H1 (cell line): ENCODE measurements around the gene OGN. TPM values are rescaled to one million over a fixed set of nuclear protein-coding genes. Genes with fewer than 3 reads are reported as not detected.

Experiments used
- CTCF ChIA-PET: fragments of 300-600 bp; sonication (Branson Sonifier 250); formaldehyde crosslinking; loops from one replicate; lab custom pipeline; 2021; ENCODE audit not compliant: partially characterized antibody; lab: Charles Lee
- POLR2A ChIA-PET: fragments of 300-600 bp; sonication (Branson Sonifier 250); formaldehyde crosslinking; loops from one replicate; lab custom pipeline; 2021; ENCODE audit warnings: inconsistent platforms; ENCODE audit not compliant: partially characterized antibody; lab: Charles Lee
- DNase-seq, 2 experiments: peaks; one replicate each; pipeline versions ENCODE4 v3.0.0 to v3.0.0-alpha.2; 2010 to 2022; ENCODE audit warnings: low spot score in 2 of 2, low read depth in 1 of 2, mixed read lengths in 1 of 2
- FAIRE-seq: peaks from 2 replicates; lab custom pipeline; 2011; peaks lifted over from hg19 to GRCh38; lab: Jason Lieb, UNC
- H2AFZ ChIP-seq: 2 replicates; pipeline ENCODE4 v1.8.1; 2012; ENCODE audit warnings: low read length, inconsistent platforms
- H2AK5ac ChIP-seq: 2 replicates; pipeline ENCODE4 v1.6.1; 2013; ENCODE audit warnings: low read depth, low read length
- H2BK120ac ChIP-seq: replicated peaks from 2 replicates; pipeline ENCODE3; 2013; ENCODE audit warnings: low read depth, low read length, inconsistent platforms
- H2BK12ac ChIP-seq: 2 replicates; pipeline ENCODE4 v1.6.1; 2013; ENCODE audit warnings: low read depth, low read length
- H2BK15ac ChIP-seq: 2 replicates; pipeline ENCODE4 v1.6.1; 2013; ENCODE audit warnings: low read length
- H2BK20ac ChIP-seq: 2 replicates; pipeline ENCODE4 v1.6.1; 2013; ENCODE audit warnings: low read length
- H2BK5ac ChIP-seq: 2 replicates; pipeline ENCODE4 v1.6.1; 2013; ENCODE audit warnings: low read depth, low read length
- H3K14ac ChIP-seq: 2 replicates; pipeline ENCODE4 v1.6.1; 2013; ENCODE audit warnings: inconsistent platforms; ENCODE audit not compliant: insufficient read length
- H3K18ac ChIP-seq: 2 replicates; pipeline ENCODE4 v1.6.1; 2013; ENCODE audit warnings: low read length; ENCODE audit errors: extremely low read depth
- H3K23ac ChIP-seq: 2 replicates; pipeline ENCODE4 v1.6.1; 2013; ENCODE audit warnings: inconsistent platforms; ENCODE audit not compliant: insufficient read length
- H3K23me2 ChIP-seq: 2 replicates; pipeline ENCODE4 v1.6.1; 2013; ENCODE audit warnings: low read depth, low read length
- H3K27ac ChIP-seq: 2 replicates; pipeline ENCODE4 v1.6.1; 2011; ENCODE audit warnings: low read depth, low read length, inconsistent platforms
- H3K27me3 ChIP-seq, 4 experiments: replicated peaks in 1 of 4; 1 replicate in 1 of 4; 2 replicates in 3 of 4; pipeline versions ENCODE4 v1.6.1 to v1.8.1; 2011 to 2013; ENCODE audit warnings: low read length in 3 of 4, mild to moderate bottlenecking in 3 of 4, inconsistent platforms in 2 of 4, mixed read lengths in 2 of 4, moderate library complexity in 1 of 4; ENCODE audit not compliant: control insufficient read depth in 3 of 4, insufficient read depth in 3 of 4; ENCODE audit errors: extremely low read depth in 1 of 4
- H3K36me3 ChIP-seq, 4 experiments: 2 replicates each; pipeline versions ENCODE4 v1.6.1 to v1.8.1; 2011 to 2013; ENCODE audit warnings: mild to moderate bottlenecking in 4 of 4, low read length in 3 of 4, moderate library complexity in 2 of 4, control low read depth in 1 of 4, inconsistent platforms in 1 of 4; ENCODE audit not compliant: insufficient read depth in 4 of 4, control insufficient read depth in 2 of 4
- H3K4ac ChIP-seq: replicated peaks from 2 replicates; pipeline ENCODE3; 2013; ENCODE audit warnings: low read length, low read depth, mixed read lengths, inconsistent platforms; ENCODE audit not compliant: insufficient read length
- H3K4me1 ChIP-seq, 4 experiments: replicated peaks in 1 of 4; 1 replicate in 1 of 4; 2 replicates in 3 of 4; pipeline versions ENCODE4 v1.6.1 to v1.8.1; 2011 to 2013; ENCODE audit warnings: low read length in 3 of 4, inconsistent platforms in 2 of 4, mixed read lengths in 1 of 4; ENCODE audit not compliant: insufficient read depth in 4 of 4, control insufficient read depth in 3 of 4
- H3K4me2 ChIP-seq, 2 experiments: 2 replicates each; pipeline versions ENCODE4 v1.6.1 to v1.8.1; 2011 to 2013; ENCODE audit warnings: low read depth in 2 of 2, low read length in 2 of 2, control low read depth in 1 of 2, inconsistent platforms in 1 of 2, mild to moderate bottlenecking in 1 of 2; ENCODE audit not compliant: insufficient read depth in 1 of 2
- H3K4me3 ChIP-seq, 4 experiments: fragments of 200-600, 300-600 bp in 1 of 4; sonication (generic), shearing (Covaris generic), sonication (Bioruptor Twin) in 1 of 4; 2 replicates each; pipeline versions ENCODE4 v1.5.1 to v1.8.1; 2011 to 2016; ENCODE audit warnings: low read length in 4 of 4, low read depth in 3 of 4, control low read depth in 2 of 4, inconsistent platforms in 2 of 4, mild to moderate bottlenecking in 2 of 4, mixed read lengths in 1 of 4, moderate library complexity in 1 of 4; ENCODE audit not compliant: insufficient read depth in 2 of 4; ENCODE audit errors: extremely low read depth in 1 of 4
- H3K56ac ChIP-seq: replicated peaks from 2 replicates; pipeline ENCODE3; 2013; ENCODE audit warnings: low read depth, mild to moderate bottlenecking, mixed read lengths, low read length, inconsistent platforms; ENCODE audit not compliant: insufficient read length
- H3K79me1 ChIP-seq: 2 replicates; pipeline ENCODE4 v1.6.1; 2013; ENCODE audit warnings: low read depth, low read length, control low read depth
- H3K79me2 ChIP-seq, 2 experiments: 2 replicates each; pipeline versions ENCODE4 v1.6.1 to v1.8.1; 2012 to 2013; ENCODE audit warnings: low read length in 2 of 2, mild to moderate bottlenecking in 2 of 2, inconsistent platforms in 1 of 2; ENCODE audit not compliant: insufficient read depth in 2 of 2, control insufficient read depth in 1 of 2
- H3K9ac ChIP-seq, 4 experiments: replicated peaks in 1 of 4; 1 replicate in 1 of 4; 2 replicates in 3 of 4; pipeline versions ENCODE4 v1.6.1 to v1.8.1; 2011 to 2013; ENCODE audit warnings: low read depth in 3 of 4, low read length in 3 of 4, control low read depth in 2 of 4, mild to moderate bottlenecking in 2 of 4, moderate library complexity in 2 of 4, inconsistent platforms in 1 of 4; ENCODE audit errors: extremely low read depth in 1 of 4
- H3K9me3 ChIP-seq, 2 experiments: 2 replicates each; pipeline versions ENCODE4 v1.6.1 to v1.8.1; 2012 to 2013; ENCODE audit warnings: mild to moderate bottlenecking in 2 of 2, moderate library complexity in 2 of 2, control low read depth in 1 of 2, inconsistent platforms in 1 of 2, low read depth in 1 of 2, low read length in 1 of 2, mixed read lengths in 1 of 2; ENCODE audit not compliant: insufficient read depth in 2 of 2
- H4K20me1 ChIP-seq, 2 experiments: replicated peaks in 1 of 2; 2 replicates each; pipeline versions ENCODE3 to v1.8.1; 2011 to 2013; ENCODE audit warnings: inconsistent platforms in 2 of 2, low read length in 2 of 2, mild to moderate bottlenecking in 1 of 2; ENCODE audit not compliant: insufficient read depth in 2 of 2, control insufficient read depth in 1 of 2
- H4K5ac ChIP-seq: 2 replicates; pipeline ENCODE4 v1.6.1; 2013; ENCODE audit warnings: low read length, low read depth, mixed read lengths, inconsistent platforms; ENCODE audit not compliant: insufficient read length
- H4K8ac ChIP-seq: 2 replicates; pipeline ENCODE4 v1.8.0; 2013; ENCODE audit warnings: mild to moderate bottlenecking, moderate library complexity, low read length, inconsistent platforms; ENCODE audit not compliant: insufficient read depth; ENCODE audit errors: extremely low read depth
- H4K91ac ChIP-seq: replicated peaks from 2 replicates; pipeline ENCODE3; 2013; ENCODE audit warnings: low read length, mixed read lengths, inconsistent platforms; ENCODE audit not compliant: insufficient read length
- EZH2 ChIP-seq: fragments of 200-600 bp; sonication (generic); IDR thresholded peaks from 2 replicates; pipeline ENCODE4 v1.7.1; 2012; ENCODE audit warnings: low read depth, mild to moderate bottlenecking, moderate library complexity, low read length, inconsistent platforms; ENCODE audit not compliant: severe bottlenecking
- KDM4A ChIP-seq: IDR thresholded peaks from one replicate; pipeline ENCODE4 v1.7.1; 2012; ENCODE audit warnings: low read depth, mild to moderate bottlenecking, moderate library complexity, low read length, inconsistent platforms; ENCODE audit not compliant: severe bottlenecking
- SRF ChIP-seq: IDR thresholded peaks from 2 replicates; pipeline ENCODE4 v1.6.1; 2011; ENCODE audit warnings: mild to moderate bottlenecking, low read depth, low read length, moderate library complexity
- TBP ChIP-seq: IDR thresholded peaks from 2 replicates; pipeline ENCODE4 v1.6.1; 2011; ENCODE audit warnings: low read depth, low read length, improper control_type of control experiment
- WGBS, 2 experiments: shearing (Covaris generic) in 1 of 2; methylation state at CpG; one replicate each; pipeline versions ENCODE4 v1.1.6 to v1.1.7; 2013 to 2015; ENCODE audit warnings: low lambda C conversion rate in 2 of 2, mixed read lengths in 2 of 2, inconsistent platforms in 1 of 2, low coverage in 1 of 2, missing lambda C conversion rate in 1 of 2; ENCODE audit not compliant: insufficient replicate concordance in 2 of 2, insufficient coverage in 1 of 2, insufficient read length in 1 of 2; ENCODE audit errors: extremely low coverage in 1 of 2, missing lambda C conversion rate in 1 of 2; 5-methylcytosine and 5-hydroxymethylcytosine counted together
- long read RNA-seq, 2 experiments: library from RNA in 1 of 2; library from capped mRNA in 1 of 2; stranded (forward); transcript quantifications; one replicate each; pipeline ENCODE4 v2.0.0, GENCODE V29; 2021; ENCODE audit warnings: inconsistent platforms in 1 of 2
- polyA minus RNA-seq, 3 experiments: library from RNA; depleted of rRNA, polyadenylated mRNA; stranded (reverse); fragments of >200 nt; gene quantifications; 1 replicate in 2 of 3; 2 replicates in 1 of 3; pipeline ENCODE4 v1.2.3, GENCODE V29; 2011
- polyA plus RNA-seq, 7 experiments: library from polyadenylated mRNA; depleted of rRNA in 3 of 7; stranded (reverse) in 5 of 7; unstranded in 2 of 7; fragments of >200 nt in 5 of 7; fragments of 200-250 nt in 2 of 7; gene quantifications; 1 replicate in 5 of 7; 2 replicates in 1 of 7; 4 replicates in 1 of 7; pipeline versions ENCODE4 v1.2.1 to v1.2.3, GENCODE V29; 2011 to 2013; ENCODE audit warnings: missing spikeins in 2 of 7, mixed read lengths in 2 of 7
- total RNA-seq: library from RNA; stranded (reverse); fragmentation: NEBNext Ultra II Directional; extraction: Animal tissue kit (Norgen Biotek cat#: 25700); gene quantifications from 2 replicates; pipeline ENCODE4 v1.2.1, GENCODE V29; 2021

OGN gene
- total RNA-seq (not detected in 2 replicates), polyA plus RNA-seq (2011; rRNA removed) (not detected in 2 replicates), polyA minus RNA-seq (2011; rRNA and poly(A)+ RNA removed) (not detected in 2 replicates)
- polyA plus RNA-seq (2011; cell fraction: cytosol; rRNA removed), result not detected
- not detected for polyA plus RNA-seq (2011; cell fraction: nucleus; rRNA removed)
- polyA plus RNA-seq (2012, experiment 1 of 2), result 0.05 TPM in 1 of 4 replicates, not detected in the others
- not detected for polyA plus RNA-seq (2012, experiment 2 of 2)
- not detected for polyA plus RNA-seq (2013, experiment 1 of 2)
- polyA plus RNA-seq (2013, experiment 2 of 2), result not detected
- not detected for polyA minus RNA-seq (2011; cell fraction: cytosol; rRNA and poly(A)+ RNA removed)
- polyA minus RNA-seq (2011; cell fraction: nucleus; rRNA and poly(A)+ RNA removed), result not detected
- long read RNA-seq, experiment 1, result 0 reads
- long read RNA-seq, experiment 2, result 0 reads

GRCh38 chr9:92404042-92404836 is at the start of gene OGN:
OGN (minus strand) TSS chr9:92404578; CDS start chr9:92403407, 1,171 bp downstream.
- CTCF ChIA-PET, result interaction anchor here (0.6 kb wide), 1 partner anchor 28 kb away, joined by 5 read pairs; no protein-coding TSS in a partner anchor
- no peak for FAIRE-seq
- Histone ChIP-seq H3K27ac (no peak within 1 kb of the TSS), H3K9ac (no peak within 1 kb of the TSS), H2BK120ac (no peak within 1 kb of the TSS), H4K5ac (no peak within 1 kb of the TSS), H3K23me2 (no peaks in the 10 kb centered on the region), H2BK12ac (no peak within 1 kb of the TSS), H3K4ac (no peak within 1 kb of the TSS), H2BK15ac (no peak within 1 kb of the TSS), H2BK20ac (no peak within 1 kb of the TSS), H2BK5ac (no peak within 1 kb of the TSS), H4K20me1 (no peaks in the 10 kb centered on the region), H3K79me1 (no peaks in the 10 kb centered on the region), H3K56ac (no peak within 1 kb of the TSS), H3K18ac (no peak within 1 kb of the TSS), H3K14ac (no peak within 1 kb of the TSS), H4K8ac (no peak within 1 kb of the TSS), H3K27me3 (no peaks in the 10 kb centered on the region), H2AK5ac (no peak within 1 kb of the TSS), H3K23ac (no peak within 1 kb of the TSS), H3K4me1 (no peaks in the 10 kb centered on the region), H3K9me3 (no peaks in the 10 kb centered on the region), H2AFZ (no peak within 1 kb of the TSS), H3K36me3 (no peaks in the 10 kb centered on the region), H3K79me2 (0 out of 4 replicates have a peak, but pooled peaks cover 0 to 4% of the 10 kb centered on the region in 2 experiments), H4K91ac (no peak within 1 kb of the TSS), H3K4me3 (no peak within 1 kb of the TSS), H3K4me2 (no peak within 1 kb of the TSS)
- no peak for DNase-seq
- WGBS, 2 experiments, result 88% methylated on average over 5 of the region's 5 CpGs; no CpG with 5 or more reads in 1 of the 2 experiments
- POLR2A ChIA-PET, result no interaction called here
- TF ChIP-seq KDM4A (no peak), SRF (no peak), TBP (no peak), EZH2 (no peak)
